Measurements from ENCODE around the gene CAVIN2.

CAVIN2 gene

DNA sequence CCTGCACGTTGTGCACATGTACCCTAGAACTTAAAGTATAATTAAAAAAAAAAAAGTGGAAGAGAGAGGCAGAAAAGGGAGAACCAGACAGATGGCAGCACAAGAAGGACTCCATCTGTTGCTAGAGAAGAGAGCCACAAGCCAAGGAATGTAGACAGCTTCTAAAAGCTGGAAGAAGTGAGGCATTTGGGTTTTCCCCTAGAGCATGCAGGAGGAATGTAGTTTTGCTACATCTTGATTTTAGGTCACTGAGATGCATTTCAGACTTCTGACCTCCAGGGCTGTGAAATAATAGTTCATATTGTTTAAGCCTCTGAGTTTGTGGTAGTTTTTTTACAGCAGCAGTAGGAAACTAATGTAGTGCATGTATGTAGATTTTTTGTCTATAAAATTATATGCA is 46.0 kb downstream of the CAVIN2 start:
- Histone ChIP-seq H3F3A (ENCODE audit: control insufficient read depth, insufficient read depth) (no peaks in the 10 kb centered on the region), H3K36me3 (ENCODE audit: control insufficient read depth, low read length) (no peaks in the 10 kb centered on the region), H3K4me1 (ENCODE audit: control insufficient read depth, low read length) (no peaks in the 10 kb centered on the region), H3K79me2 (ENCODE audit: control insufficient read depth, low read length) (no peaks in the 10 kb centered on the region), H3K4me2 (ENCODE audit: low read length) (no peak overlapping the region), H3K27ac (ENCODE audit: low read depth, low read length) (no peak overlapping the region), H3K4me3 (ENCODE audit: low read length) (no peak overlapping the region), H4K20me1 (ENCODE audit: control insufficient read depth, insufficient read depth, low read depth, low read length) (no peaks in the 10 kb centered on the region), H3K9me2 (replicated peaks; ENCODE audit: control insufficient read depth, low read length) (no peaks in the 10 kb centered on the region), H3K9me3 (ENCODE audit: control insufficient read depth, insufficient read depth, low read length) (no peaks in the 10 kb centered on the region), H3K27me3 (ENCODE audit: control insufficient read depth, low read length) (no peaks in the 10 kb centered on the region)
- TF ChIP-seq EZH2phosphoT487 (IDR thresholded peaks at IDR 0.05; ENCODE audit: borderline replicate concordance, low read length), result no peak
- TF ChIP-seq, protein P1, sequence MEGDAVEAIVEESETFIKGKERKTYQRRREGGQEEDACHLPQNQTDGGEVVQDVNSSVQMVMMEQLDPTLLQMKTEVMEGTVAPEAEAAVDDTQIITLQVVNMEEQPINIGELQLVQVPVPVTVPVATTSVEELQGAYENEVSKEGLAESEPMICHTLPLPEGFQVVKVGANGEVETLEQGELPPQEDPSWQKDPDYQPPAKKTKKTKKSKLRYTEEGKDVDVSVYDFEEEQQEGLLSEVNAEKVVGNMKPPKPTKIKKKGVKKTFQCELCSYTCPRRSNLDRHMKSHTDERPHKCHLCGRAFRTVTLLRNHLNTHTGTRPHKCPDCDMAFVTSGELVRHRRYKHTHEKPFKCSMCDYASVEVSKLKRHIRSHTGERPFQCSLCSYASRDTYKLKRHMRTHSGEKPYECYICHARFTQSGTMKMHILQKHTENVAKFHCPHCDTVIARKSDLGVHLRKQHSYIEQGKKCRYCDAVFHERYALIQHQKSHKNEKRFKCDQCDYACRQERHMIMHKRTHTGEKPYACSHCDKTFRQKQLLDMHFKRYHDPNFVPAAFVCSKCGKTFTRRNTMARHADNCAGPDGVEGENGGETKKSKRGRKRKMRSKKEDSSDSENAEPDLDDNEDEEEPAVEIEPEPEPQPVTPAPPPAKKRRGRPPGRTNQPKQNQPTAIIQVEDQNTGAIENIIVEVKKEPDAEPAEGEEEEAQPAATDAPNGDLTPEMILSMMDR (IDR thresholded peaks at IDR 0.05; ENCODE audit: low read depth, low read length, poor library complexity, severe bottlenecking), result no peak

DNA sequence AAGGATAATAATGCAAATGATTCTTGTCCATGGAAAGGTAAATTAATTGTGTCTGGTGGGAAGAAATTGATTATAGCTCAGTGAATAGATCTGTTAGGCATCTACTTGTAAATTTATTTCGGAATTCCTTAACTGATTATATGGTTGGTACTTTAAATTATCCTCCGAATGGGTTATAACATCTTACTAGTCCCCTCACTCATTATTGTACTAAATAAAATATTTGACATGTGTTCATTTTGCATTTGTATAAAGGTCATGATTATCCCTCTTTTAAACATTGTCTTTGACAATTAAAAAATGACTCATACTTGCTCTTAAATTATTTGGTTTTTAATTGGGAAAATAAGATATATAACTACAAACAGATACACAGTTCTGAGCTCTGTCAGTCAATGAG is 47.4 kb downstream of the CAVIN2 start:
- Histone ChIP-seq H3K4me3 (ENCODE audit: low read length) (no peak overlapping the region), H3K9me3 (ENCODE audit: control insufficient read depth, insufficient read depth, low read length) (no peaks in the 10 kb centered on the region), H3K27me3 (ENCODE audit: control insufficient read depth, low read length) (no peaks in the 10 kb centered on the region), H3K4me1 (ENCODE audit: control insufficient read depth, low read length) (no peaks in the 10 kb centered on the region), H3K79me2 (ENCODE audit: control insufficient read depth, low read length) (no peaks in the 10 kb centered on the region), H3F3A (ENCODE audit: control insufficient read depth, insufficient read depth) (no peaks in the 10 kb centered on the region), H3K4me2 (ENCODE audit: low read length) (no peak overlapping the region), H4K20me1 (ENCODE audit: control insufficient read depth, insufficient read depth, low read depth, low read length) (no peaks in the 10 kb centered on the region), H3K9me2 (replicated peaks; ENCODE audit: control insufficient read depth, low read length) (no peaks in the 10 kb centered on the region), H3K36me3 (ENCODE audit: control insufficient read depth, low read length) (no peaks in the 10 kb centered on the region), H3K27ac (ENCODE audit: low read depth, low read length) (no peak overlapping the region)
- TF ChIP-seq, protein P1 (IDR thresholded peaks at IDR 0.05; ENCODE audit: low read depth, low read length, poor library complexity, severe bottlenecking), result no peak
- no peak for TF ChIP-seq EZH2phosphoT487 (IDR thresholded peaks at IDR 0.05; ENCODE audit: borderline replicate concordance, low read length)

DNA sequence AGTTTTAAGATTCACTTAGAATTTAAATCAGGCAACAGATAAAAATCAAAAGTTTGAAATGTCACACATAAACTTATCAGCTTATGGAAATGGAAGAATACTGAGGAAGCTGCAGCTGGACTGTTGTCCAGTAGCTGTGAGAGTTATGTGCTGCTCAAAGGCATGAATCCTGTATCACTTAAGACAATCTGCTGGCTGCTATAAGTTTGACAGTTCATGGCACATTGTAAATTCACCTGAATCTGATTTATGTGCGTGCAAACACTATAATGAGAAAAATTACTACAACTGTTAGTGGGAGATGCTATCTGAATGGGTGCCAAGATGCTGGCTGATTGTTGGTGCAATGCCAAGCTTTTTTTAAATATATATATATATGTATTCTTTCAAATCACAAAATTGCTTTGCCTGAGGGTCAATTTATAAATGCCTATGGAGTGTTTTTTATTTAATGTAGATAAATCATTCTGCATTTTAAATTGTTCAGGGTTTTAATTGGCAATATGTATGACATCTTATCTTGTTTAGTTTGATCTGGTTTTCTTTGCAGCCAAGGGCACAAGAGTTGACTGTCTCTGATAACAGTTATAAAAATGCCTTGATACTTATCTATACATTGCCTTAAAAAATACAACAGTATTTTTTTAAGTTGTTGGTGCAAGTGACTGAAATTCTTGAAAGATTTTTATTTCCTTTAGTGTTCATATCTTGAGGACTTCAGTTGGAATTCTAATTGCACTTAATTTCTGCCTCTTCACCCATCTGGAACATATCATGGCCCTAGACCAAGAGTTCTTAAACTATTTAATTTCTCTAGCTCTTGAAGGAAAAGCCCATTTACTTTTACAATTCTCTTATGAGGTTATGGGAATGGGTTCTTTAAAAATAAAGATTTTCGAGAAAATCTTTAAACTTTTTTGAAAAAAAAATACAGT is 48.7 kb downstream of the CAVIN2 start:
- Histone ChIP-seq H3K27ac (ENCODE audit: low read depth, low read length) (no peak overlapping the region), H3K4me3 (ENCODE audit: low read length) (no peak overlapping the region), H3F3A (ENCODE audit: control insufficient read depth, insufficient read depth) (no peaks in the 10 kb centered on the region)

More for the DNA sequence above, 48.7 kb downstream of the CAVIN2 start:
- Histone ChIP-seq H3K79me2 (ENCODE audit: control insufficient read depth, low read length) (no peaks in the 10 kb centered on the region), H3K9me3 (ENCODE audit: control insufficient read depth, insufficient read depth, low read length) (no peaks in the 10 kb centered on the region), H3K36me3 (ENCODE audit: control insufficient read depth, low read length) (no peaks in the 10 kb centered on the region), H3K4me2 (ENCODE audit: low read length) (no peak overlapping the region), H4K20me1 (ENCODE audit: control insufficient read depth, insufficient read depth, low read depth, low read length) (no peaks in the 10 kb centered on the region), H3K9me2 (replicated peaks; ENCODE audit: control insufficient read depth, low read length) (no peaks in the 10 kb centered on the region), H3K4me1 (ENCODE audit: control insufficient read depth, low read length) (no peaks in the 10 kb centered on the region), H3K27me3 (ENCODE audit: control insufficient read depth, low read length) (no peaks in the 10 kb centered on the region)
- TF ChIP-seq EZH2phosphoT487 (IDR thresholded peaks at IDR 0.05; ENCODE audit: borderline replicate concordance, low read length), result no peak
- TF ChIP-seq, protein P1 (IDR thresholded peaks at IDR 0.05; ENCODE audit: low read depth, low read length, poor library complexity, severe bottlenecking), result no peak
